GM21786 (cell line): Measurements from ENCODE around the gene PCDH10.
"Not testable (repeated sequence)": the region's sequence is repeated elsewhere in the genome, so short reads cannot be mapped to it uniquely, and the experiment has no call there.

Source experiments
- ATAC-seq: cut with Tn5 transposase; IDR thresholded peaks from one replicate; pipeline ENCODE4 v1.9.1; 2021; ENCODE audit not compliant: unreplicated experiment

The PCDH10 gene

DNA sequence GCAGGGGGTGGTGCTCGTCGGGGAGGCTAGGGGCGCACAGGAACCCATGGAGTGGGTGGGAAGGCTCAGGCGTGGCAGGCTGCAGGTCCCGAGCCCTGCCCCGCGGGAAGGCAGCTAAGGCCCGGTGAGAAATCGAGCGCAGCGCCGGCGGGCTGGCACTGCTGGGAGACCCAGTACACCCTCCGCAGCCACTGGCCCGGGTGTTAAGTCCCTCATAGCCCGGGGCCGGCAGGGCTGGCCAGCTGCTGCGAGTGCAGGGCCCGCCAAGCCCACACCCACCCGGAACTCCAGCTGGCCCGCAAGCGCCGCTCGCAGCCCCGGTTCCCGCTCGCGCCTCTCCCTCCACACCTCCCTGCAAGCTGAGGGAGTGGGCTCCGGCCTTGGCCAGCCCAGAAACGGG is 91.4 kb downstream of the PCDH10 start:
- ATAC-seq: not testable (repeated sequence)
